ENCODE results near the gene TMED10. TPM values are rescaled to one million over a fixed set of nuclear protein-coding genes. Genes with fewer than 3 reads are reported as not detected.

Gene TMED10
- total and polyA plus RNA-seq, 2 donors (not counting 3 experiments of a cell fraction or from before 2014, with no cell fraction given) = 338 to 342 TPM

- no peak overlapping the region for H3K4me3 ChIP-seq (replicated peaks in 1 of 3; ENCODE audit: insufficient read depth in 1 of 3, low read depth in 1 of 3, low read length in 3 of 3)
- no peaks in the 10 kb centered on the region for H3K9me3 ChIP-seq (replicated peaks; ENCODE audit: control insufficient read depth, insufficient read depth, low read length)
- H4K20me1 ChIP-seq (replicated peaks; ENCODE audit: control insufficient read depth, extremely low read depth, insufficient read depth, low read length) = no peaks in the 10 kb centered on the region
- H2AFZ ChIP-seq (ENCODE audit: low read depth, low read length) = no peak overlapping the region
- no TSS peak for BruUV-seq (replicated peaks)
- intact Hi-C loops (cut with micrococcal nuclease) = no loop called here
- DNase-seq (ENCODE audit: low read depth, low spot score) (no peak), FAIRE-seq (no peak)
- peaks cover 47% of the 10 kb centered on the region for H3K79me2 ChIP-seq (ENCODE audit: control insufficient read depth, insufficient read depth, low read length)
- no peak overlapping the region for H3K27ac ChIP-seq (ENCODE audit: insufficient read depth, low read depth, low read length)
- H3K27me3 ChIP-seq (ENCODE audit: control insufficient read depth in 2 of 2, insufficient read depth in 2 of 2, low read length in 2 of 2) = no peaks in the 10 kb centered on the region
- dilution Hi-C loops (cut with MboI; ENCODE audit: extremely low pct_ligation_motif_present, low sequenced_read_pairs) = loop anchor here (25.0 kb wide), 1 partner anchor 147 kb away; the partner anchor contains the start of gene FOS
- H3K9me1 ChIP-seq (replicated peaks; ENCODE audit: control insufficient read depth, extremely low read depth, insufficient read depth, low read length) = no peaks in the 10 kb centered on the region
- H3K36me3 ChIP-seq (ENCODE audit: control insufficient read depth in 2 of 2, extremely low read depth in 1 of 2, insufficient read depth in 2 of 2, low read length in 2 of 2) = peaks cover 0 to 3% of the 10 kb centered on the region in 2 experiments
- ChIA-PET POLR2A (no interaction called here), CTCF (interaction anchor here (0.6 to 10.9 kb wide), 3 partner anchors 16 to 163 kb away, joined by 3 to 175 read pairs (median 6); no protein-coding TSS in a partner anchor)
- no peak overlapping the region for H3K9ac ChIP-seq (replicated peaks; ENCODE audit: extremely low read depth, insufficient read depth, low read length)
- H3K4me2 ChIP-seq (ENCODE audit: insufficient read depth, low read length) = no peak overlapping the region
- TF ChIP-seq EZH2 (IDR thresholded peaks at IDR 0.05; ENCODE audit: borderline replicate concordance, low read depth, low read length, severe bottlenecking) = no peak
- H3K4me1 ChIP-seq (ENCODE audit: control insufficient read depth, extremely low read depth, insufficient read depth, low read length) = no peaks in the 10 kb centered on the region
Measured at GRCh38 chr14:75140620-75141019, 35.8 kb downstream of the TMED10 start.

GRCh38 chr14:75139185-75139584 lies 37.2 kb downstream of the TMED10 start:
- no peak overlapping the region for H3K27ac ChIP-seq (ENCODE audit: insufficient read depth, low read depth, low read length)
- H3K9me3 ChIP-seq (replicated peaks; ENCODE audit: control insufficient read depth, insufficient read depth, low read length) = no peaks in the 10 kb centered on the region
- no peak overlapping the region for H3K4me3 ChIP-seq (replicated peaks in 1 of 3; ENCODE audit: insufficient read depth in 1 of 3, low read depth in 1 of 3, low read length in 3 of 3)
- no peak overlapping the region for H3K9ac ChIP-seq (replicated peaks; ENCODE audit: extremely low read depth, insufficient read depth, low read length)
- H3K36me3 ChIP-seq (ENCODE audit: control insufficient read depth in 2 of 2, extremely low read depth in 1 of 2, insufficient read depth in 2 of 2, low read length in 2 of 2) = peaks cover 3 to 8% of the 10 kb centered on the region in 2 experiments
- ChIA-PET CTCF (interaction anchor here (1.6 to 10.9 kb wide), 3 partner anchors 128 to 165 kb away, joined by 4 to 175 read pairs (median 12); no protein-coding TSS in a partner anchor), POLR2A (no interaction called here)
- peaks cover 36% of the 10 kb centered on the region for H3K79me2 ChIP-seq (ENCODE audit: control insufficient read depth, insufficient read depth, low read length)
- FAIRE-seq = no peak
- H3K4me1 ChIP-seq (ENCODE audit: control insufficient read depth, extremely low read depth, insufficient read depth, low read length) = no peaks in the 10 kb centered on the region
- TF ChIP-seq JUN (IDR thresholded peaks at IDR 0.05; ENCODE audit: borderline replicate concordance, insufficient read depth, insufficient read length, low read depth) (no peak), POLR2AphosphoS5 (IDR thresholded peaks at IDR 0.05; ENCODE audit: insufficient read depth, low read depth, low read length) (no peak), MYC (IDR thresholded peaks at IDR 0.05; ENCODE audit: low read depth, low read length) (no peak), CTCF (IDR thresholded peaks at IDR 0.05; ENCODE audit: extremely low read depth in 1 of 2, insufficient read depth in 1 of 2, low read depth in 1 of 2, low read length in 2 of 2) (no peak), MAX (IDR thresholded peaks at IDR 0.05; ENCODE audit: insufficient read depth, insufficient read length) (no peak), GATA2 (IDR thresholded peaks at IDR 0.05; ENCODE audit: insufficient read depth, insufficient read length, low read depth, low read length) (no peak), FOS (IDR thresholded peaks at IDR 0.05; ENCODE audit: borderline replicate concordance, insufficient read depth, low read length) (no peak)
- no peaks in the 10 kb centered on the region for H4K20me1 ChIP-seq (replicated peaks; ENCODE audit: control insufficient read depth, extremely low read depth, insufficient read depth, low read length)
- H2AFZ ChIP-seq (ENCODE audit: low read depth, low read length) = no peak overlapping the region
- intact Hi-C loops (cut with micrococcal nuclease) = loop anchor here (10.0 kb wide), 1 partner anchor 426 kb away; no protein-coding TSS in a partner anchor
- dilution Hi-C loops (cut with MboI; ENCODE audit: extremely low pct_ligation_motif_present, low sequenced_read_pairs) = loop anchor here (25.0 kb wide), 1 partner anchor 148 kb away; the partner anchor contains the start of gene FOS
- no peaks in the 10 kb centered on the region for H3K9me1 ChIP-seq (replicated peaks; ENCODE audit: control insufficient read depth, extremely low read depth, insufficient read depth, low read length)
- BruUV-seq (replicated peaks) = no TSS peak
- no peaks in the 10 kb centered on the region for H3K27me3 ChIP-seq (ENCODE audit: control insufficient read depth in 2 of 2, insufficient read depth in 2 of 2, low read length in 2 of 2)
- H3K4me2 ChIP-seq (ENCODE audit: insufficient read depth, low read length) = no peak overlapping the region
- DNase-seq (ENCODE audit: low read depth, low spot score) = no peak
